HCT116 (cell line): ENCODE measurements around the gene RPLP1. TPM values are rescaled to one million over a fixed set of nuclear protein-coding genes. Genes with fewer than 3 reads are reported as not detected.

Experiments
- ATAC-seq: fragments of 200-7000 bp; cut with Tn5 transposase; 2 replicates; pipeline ENCODE4 v1.9.1; 2020; ENCODE audit warnings: mild to moderate bottlenecking, moderate library complexity
- BruUV-seq: library from RNA; stranded (reverse); fragments of 400-500 nt; replicated peaks from 2 replicates; lab custom pipeline; 2021; lab: Mats Ljungman, UMichigan
- CTCF ChIA-PET: fragments of 300-600 bp; sonication (Branson Sonifier 250); formaldehyde crosslinking; loops from one replicate; lab custom pipeline; 2021; ENCODE audit warnings: antibody characterized with exemption; lab: Charles Lee
- POLR2A ChIA-PET: fragments of 300-600, 350-600 bp; sonication (Branson Sonifier 250); formaldehyde crosslinking; loops from one replicate; lab custom pipeline; 2021; ENCODE audit warnings: antibody characterized with exemption; lab: Charles Lee
- RAD21 ChIA-PET, 2 experiments: fragments of 300-600 bp; sonication (Branson Sonifier 250); formaldehyde crosslinking; loops; one replicate each; lab custom pipeline; 2023; ENCODE audit warnings: low total read pairs in 2 of 2; ENCODE audit not compliant: uncharacterized antibody in 2 of 2, unreplicated experiment in 2 of 2, low non-redundant PET in 1 of 2; lab: Charles Lee
- DNase-seq: peaks from one replicate; pipeline ENCODE4 v3.0.0-alpha.2; 2010; ENCODE audit warnings: low read depth, low spot score
- H2AFZ ChIP-seq: fragments of 200-600 bp; shearing (Covaris generic), sonication (generic); 2 replicates; pipeline ENCODE4 v1.6.1; 2017; ENCODE audit warnings: low read depth, mixed run types, mixed read lengths, antibody characterized with exemption, low read length; ENCODE audit not compliant: poor library complexity, severe bottlenecking
- H3K27ac ChIP-seq: 2 replicates; pipeline ENCODE4 v1.5.1; 2012; ENCODE audit warnings: low read depth, low read length
- H3K27me3 ChIP-seq: fragments of 200-600 bp; sonication (generic); 2 replicates; pipeline ENCODE4 v1.6.1; 2016; ENCODE audit warnings: mixed run types, low read length, mixed read lengths; ENCODE audit not compliant: insufficient read depth
- H3K36me3 ChIP-seq, 2 experiments: fragments of 200-500 bp in 1 of 2; fragments of 200-600 bp in 1 of 2; sonication (Bioruptor generic) in 1 of 2; sonication (generic) in 1 of 2; 2 replicates each; pipeline versions ENCODE4 v1.5.1 to v1.6.1; 2014 to 2016; ENCODE audit warnings: low read length in 2 of 2, inconsistent platforms in 1 of 2, mixed read lengths in 1 of 2, mixed run types in 1 of 2; ENCODE audit not compliant: insufficient read depth in 2 of 2, control insufficient read depth in 1 of 2
- H3K4me1 ChIP-seq, 2 experiments: fragments of 200-600 bp in 1 of 2; sonication (generic) in 1 of 2; 2 replicates each; pipeline versions ENCODE4 v1.5.1 to v1.6.1; 2012 to 2017; ENCODE audit warnings: low read length in 2 of 2, inconsistent platforms in 1 of 2, mild to moderate bottlenecking in 1 of 2, mixed read lengths in 1 of 2, mixed run types in 1 of 2, moderate library complexity in 1 of 2; ENCODE audit not compliant: insufficient read depth in 2 of 2, control insufficient read depth in 1 of 2
- H3K4me2 ChIP-seq: fragments of 200-600 bp; sonication (generic); 2 replicates; pipeline ENCODE4 v1.6.1; 2017; ENCODE audit warnings: mixed run types, low read length, mixed read lengths
- H3K4me3 ChIP-seq, 2 experiments: fragments of 200-600 bp in 1 of 2; sonication (generic) in 1 of 2; replicated peaks in 1 of 2; 2 replicates each; pipeline ENCODE4 v1.5.1; 2011 to 2016; ENCODE audit warnings: low read length in 2 of 2, control low read depth in 1 of 2, low read depth in 1 of 2, mild to moderate bottlenecking in 1 of 2, mixed read lengths in 1 of 2, mixed run types in 1 of 2
- H3K79me2 ChIP-seq: fragments of 200-600 bp; sonication (generic); 2 replicates; pipeline ENCODE4 v1.6.1; 2017; ENCODE audit warnings: mild to moderate bottlenecking, mixed run types, low read length, moderate library complexity, mixed read lengths; ENCODE audit not compliant: insufficient read depth
- H3K9ac ChIP-seq: fragments of 200-600 bp; sonication (generic); 2 replicates; pipeline ENCODE4 v1.6.1; 2016; ENCODE audit warnings: low read length, mixed read lengths
- H3K9me2 ChIP-seq: fragments of 200-600 bp; sonication (generic), shearing (Covaris generic); 2 replicates; pipeline ENCODE4 v1.6.1; 2017; ENCODE audit warnings: mixed run types, mild to moderate bottlenecking, moderate library complexity; ENCODE audit not compliant: insufficient read depth
- H3K9me3 ChIP-seq, 2 experiments: fragments of 200-500 bp in 1 of 2; fragments of 200-600 bp in 1 of 2; sonication (Bioruptor generic) in 1 of 2; sonication (generic) in 1 of 2; 2 replicates each; pipeline ENCODE4 v1.6.1; 2014 to 2017; ENCODE audit warnings: low read length in 2 of 2, mixed read lengths in 2 of 2, inconsistent platforms in 1 of 2, low read depth in 1 of 2, mild to moderate bottlenecking in 1 of 2, mixed run types in 1 of 2, moderate library complexity in 1 of 2; ENCODE audit not compliant: control insufficient read depth in 1 of 2, insufficient read depth in 1 of 2
- H4K20me1 ChIP-seq: fragments of 200-600 bp; sonication (generic), shearing (Covaris generic); 2 replicates; pipeline ENCODE4 v1.6.1; 2017; ENCODE audit warnings: mixed run types, mild to moderate bottlenecking, moderate library complexity; ENCODE audit not compliant: insufficient read depth
- CBX3 ChIP-seq: IDR thresholded peaks from 2 replicates; pipeline ENCODE4 v1.6.1; 2012; ENCODE audit warnings: low read depth
- CEBPB ChIP-seq: IDR thresholded peaks from 2 replicates; pipeline ENCODE4 v1.6.1; 2012; ENCODE audit warnings: low read depth
- EGR1 ChIP-seq: IDR thresholded peaks from 2 replicates; pipeline ENCODE4 v1.6.1; 2012; ENCODE audit warnings: low read depth
- ELF1 ChIP-seq: IDR thresholded peaks from 2 replicates; pipeline ENCODE4 v1.6.1; 2012; ENCODE audit warnings: low read depth, borderline replicate concordance
- EZH2 ChIP-seq: fragments of 200-600 bp; sonication (generic); IDR thresholded peaks from 2 replicates; pipeline ENCODE4 v1.6.1; 2017; ENCODE audit warnings: antibody characterized with exemption, mixed run types
- EZH2phosphoT487 ChIP-seq: fragments of 200-600 bp; IDR thresholded peaks from 2 replicates; pipeline ENCODE4 v1.6.1; 2018; ENCODE audit warnings: antibody characterized with exemption, borderline replicate concordance
- JUND ChIP-seq: IDR thresholded peaks from 2 replicates; pipeline ENCODE4 v1.6.1; 2012
- POLR2A ChIP-seq: IDR thresholded peaks from 2 replicates; pipeline ENCODE4 v1.7.0; 2011; ENCODE audit warnings: borderline replicate concordance; ENCODE audit not compliant: insufficient read depth, insufficient read length; ENCODE audit errors: extremely low read depth
- POLR2AphosphoS5 ChIP-seq: IDR thresholded peaks from 2 replicates; pipeline ENCODE4 v1.6.1; 2011; ENCODE audit warnings: mild to moderate bottlenecking, low read depth, low read length, moderate library complexity
- RAD21 ChIP-seq: IDR thresholded peaks from 2 replicates; pipeline ENCODE4 v1.6.1; 2012; ENCODE audit warnings: low read depth, mild to moderate bottlenecking
- SIN3A ChIP-seq: IDR thresholded peaks from 2 replicates; pipeline ENCODE4 v1.6.1; 2012; ENCODE audit warnings: low read depth
- SRF ChIP-seq: IDR thresholded peaks from 2 replicates; pipeline ENCODE4 v1.6.1; 2012; ENCODE audit warnings: low read depth
- TCF7L2 ChIP-seq: IDR thresholded peaks from 2 replicates; pipeline ENCODE4 v1.7.0; 2011; ENCODE audit warnings: borderline replicate concordance, inconsistent platforms; ENCODE audit not compliant: insufficient read depth, insufficient read length; ENCODE audit errors: extremely low read depth
- ZFX ChIP-seq: fragments of 450-650 bp; IDR thresholded peaks from 2 replicates; pipeline ENCODE4 v1.6.1; 2017
- ZNF274 ChIP-seq: fragments of 200-500 bp; sonication (Bioruptor generic); IDR thresholded peaks from 2 replicates; pipeline ENCODE4 v1.6.1; 2014; ENCODE audit warnings: mild to moderate bottlenecking, low read depth, low read length, inconsistent platforms
- intact Hi-C: fragments of 100-400 bp; cut with micrococcal nuclease; formaldehyde crosslinking; loops from 2 replicates; pipeline ENCODE4 v1.10.0; 2022
- total RNA-seq: library from RNA; stranded (reverse); gene quantifications from one replicate; pipeline ENCODE4 v1.2.1, GENCODE V29; 2021; ENCODE audit not compliant: unreplicated experiment
- TF ChIP-seq, protein P1 (sequence below): IDR thresholded peaks from 2 replicates; pipeline ENCODE4 v1.6.1; 2012
- TF ChIP-seq, protein P2 (sequence below), 3 experiments: fragments of 200-600 bp in 1 of 3; sonication (generic) in 1 of 3; IDR thresholded peaks in 2 of 3; conservative IDR thresholded peaks in 1 of 3; 2 replicates each; pipeline ENCODE4 v1.5.1; 2012 to 2017; ENCODE audit warnings: low read depth in 2 of 3, low read length in 2 of 3, antibody characterized with exemption in 1 of 3, borderline replicate concordance in 1 of 3, control low read depth in 1 of 3, mild to moderate bottlenecking in 1 of 3, mixed read lengths in 1 of 3, mixed run types in 1 of 3, moderate library complexity in 1 of 3; ENCODE audit not compliant: insufficient read depth in 1 of 3
- TF ChIP-seq, protein P3 (sequence below): IDR thresholded peaks from 2 replicates; pipeline ENCODE4 v1.6.1; 2012
- TF ChIP-seq, protein P4 (sequence below): IDR thresholded peaks from 2 replicates; pipeline ENCODE4 v1.6.1; 2011; ENCODE audit warnings: mild to moderate bottlenecking, low read length, moderate library complexity; ENCODE audit not compliant: insufficient replicate concordance; ENCODE audit errors: extremely low read depth

RPLP1 gene
- total RNA-seq, 1 experiment from 2014 or later = 3,138 TPM

DNA sequence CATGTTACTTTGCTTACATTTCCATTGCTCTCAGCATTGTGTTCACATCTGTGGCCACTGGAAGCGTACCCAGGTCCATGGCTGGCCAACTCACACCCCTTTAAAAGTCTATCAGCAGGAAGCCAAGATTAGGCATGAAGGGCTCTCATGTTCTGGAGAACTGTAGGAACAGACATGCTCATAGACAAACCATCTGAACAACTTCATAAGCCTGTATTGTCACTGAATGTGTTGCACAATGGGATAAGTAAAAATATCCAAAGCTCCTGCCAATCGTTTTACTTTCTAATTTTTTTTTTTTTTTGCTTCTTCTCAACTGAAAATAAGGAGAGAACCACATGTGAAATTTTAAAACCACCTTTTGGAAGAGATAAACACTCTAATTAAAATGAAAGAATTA is 6.4 kb downstream of the RPLP1 start (continued):
- TF ChIP-seq, protein P1, sequence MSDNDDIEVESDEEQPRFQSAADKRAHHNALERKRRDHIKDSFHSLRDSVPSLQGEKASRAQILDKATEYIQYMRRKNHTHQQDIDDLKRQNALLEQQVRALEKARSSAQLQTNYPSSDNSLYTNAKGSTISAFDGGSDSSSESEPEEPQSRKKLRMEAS = no peak
- no peak for TF ChIP-seq CBX3
- TF ChIP-seq POLR2AphosphoS5 = no peak
- no peak for TF ChIP-seq TCF7L2
- no peak for TF ChIP-seq SIN3A
- no peak for TF ChIP-seq SRF
- TF ChIP-seq JUND = no peak
- TF ChIP-seq, protein P2, sequence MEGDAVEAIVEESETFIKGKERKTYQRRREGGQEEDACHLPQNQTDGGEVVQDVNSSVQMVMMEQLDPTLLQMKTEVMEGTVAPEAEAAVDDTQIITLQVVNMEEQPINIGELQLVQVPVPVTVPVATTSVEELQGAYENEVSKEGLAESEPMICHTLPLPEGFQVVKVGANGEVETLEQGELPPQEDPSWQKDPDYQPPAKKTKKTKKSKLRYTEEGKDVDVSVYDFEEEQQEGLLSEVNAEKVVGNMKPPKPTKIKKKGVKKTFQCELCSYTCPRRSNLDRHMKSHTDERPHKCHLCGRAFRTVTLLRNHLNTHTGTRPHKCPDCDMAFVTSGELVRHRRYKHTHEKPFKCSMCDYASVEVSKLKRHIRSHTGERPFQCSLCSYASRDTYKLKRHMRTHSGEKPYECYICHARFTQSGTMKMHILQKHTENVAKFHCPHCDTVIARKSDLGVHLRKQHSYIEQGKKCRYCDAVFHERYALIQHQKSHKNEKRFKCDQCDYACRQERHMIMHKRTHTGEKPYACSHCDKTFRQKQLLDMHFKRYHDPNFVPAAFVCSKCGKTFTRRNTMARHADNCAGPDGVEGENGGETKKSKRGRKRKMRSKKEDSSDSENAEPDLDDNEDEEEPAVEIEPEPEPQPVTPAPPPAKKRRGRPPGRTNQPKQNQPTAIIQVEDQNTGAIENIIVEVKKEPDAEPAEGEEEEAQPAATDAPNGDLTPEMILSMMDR (IDR thresholded peaks at IDR 0.05 in 2 of 3, conservative IDR thresholded peaks at IDR 0.05 in 1 of 3; ENCODE audit: borderline replicate concordance in 1 of 3, insufficient read depth in 1 of 3, low read depth in 2 of 3, low read length in 2 of 3) = no peak

DNA sequence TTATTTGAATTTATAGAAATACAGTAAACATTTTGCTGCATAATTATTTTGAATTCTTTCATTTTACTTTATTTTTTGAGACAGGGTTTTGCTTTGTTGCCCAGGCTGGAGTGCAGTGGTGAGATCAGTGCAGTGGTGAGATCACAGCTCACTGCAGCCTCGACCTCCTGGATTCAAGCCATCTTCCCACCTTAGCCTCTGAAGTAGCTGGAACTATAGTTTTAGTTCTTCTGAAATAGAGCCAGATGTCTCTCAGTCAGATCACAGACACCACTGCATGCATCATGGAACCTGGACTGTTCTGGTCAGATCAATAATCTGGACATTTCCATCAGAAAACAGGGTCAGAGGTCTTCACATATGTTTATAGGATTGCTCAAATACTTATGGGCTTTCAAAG is 7.9 kb downstream of the RPLP1 start:
- H2AFZ ChIP-seq = no peak overlapping the region
- ChIA-PET POLR2A (no interaction called here), CTCF (interaction anchor here (0.6 to 0.7 kb wide), 2 partner anchors 31 to 634 kb away, joined by 3 read pairs; no protein-coding TSS in a partner anchor), RAD21 (no interaction called here)
- peaks cover 8 to 13% of the 10 kb centered on the region in 2 experiments; a peak in 3 of 4 replicates for H3K36me3 ChIP-seq
- no peaks in the 10 kb centered on the region for H3K9me3 ChIP-seq
- H3K4me2 ChIP-seq = no peak overlapping the region
- no peaks in the 10 kb centered on the region for H3K9me2 ChIP-seq
- no peaks in the 10 kb centered on the region for H3K27me3 ChIP-seq
- DNase-seq (no peak), ATAC-seq (no peak)
- H3K79me2 ChIP-seq = peaks cover 7% of the 10 kb centered on the region; the same call in 1 of the 2 replicates
- peaks cover 10% of the 10 kb centered on the region; the same call in 1 of the 2 replicates for H4K20me1 ChIP-seq
- no peak overlapping the region for H3K4me3 ChIP-seq
- no TSS peak for BruUV-seq
- H3K27ac ChIP-seq = no peak overlapping the region
- H3K4me1 ChIP-seq = peaks cover 10 to 23% of the 10 kb centered on the region in 2 experiments
- H3K9ac ChIP-seq = no peak overlapping the region
- intact Hi-C loops = no loop called here
- no peak for TF ChIP-seq CEBPB
- TF ChIP-seq SRF = no peak
- TF ChIP-seq, protein P2 (IDR thresholded peaks at IDR 0.05 in 2 of 3, conservative IDR thresholded peaks at IDR 0.05 in 1 of 3; ENCODE audit: borderline replicate concordance in 1 of 3, insufficient read depth in 1 of 3, low read depth in 2 of 3, low read length in 2 of 3) = no peak
- no peak for TF ChIP-seq RAD21
- no peak for TF ChIP-seq POLR2A
- TF ChIP-seq, protein P3, sequence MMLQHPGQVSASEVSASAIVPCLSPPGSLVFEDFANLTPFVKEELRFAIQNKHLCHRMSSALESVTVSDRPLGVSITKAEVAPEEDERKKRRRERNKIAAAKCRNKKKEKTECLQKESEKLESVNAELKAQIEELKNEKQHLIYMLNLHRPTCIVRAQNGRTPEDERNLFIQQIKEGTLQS = no peak
- TF ChIP-seq EZH2phosphoT487 = no peak
- no peak for TF ChIP-seq ZFX
- no peak for TF ChIP-seq ZNF274
- TF ChIP-seq JUND = no peak
- TF ChIP-seq, protein P4, sequence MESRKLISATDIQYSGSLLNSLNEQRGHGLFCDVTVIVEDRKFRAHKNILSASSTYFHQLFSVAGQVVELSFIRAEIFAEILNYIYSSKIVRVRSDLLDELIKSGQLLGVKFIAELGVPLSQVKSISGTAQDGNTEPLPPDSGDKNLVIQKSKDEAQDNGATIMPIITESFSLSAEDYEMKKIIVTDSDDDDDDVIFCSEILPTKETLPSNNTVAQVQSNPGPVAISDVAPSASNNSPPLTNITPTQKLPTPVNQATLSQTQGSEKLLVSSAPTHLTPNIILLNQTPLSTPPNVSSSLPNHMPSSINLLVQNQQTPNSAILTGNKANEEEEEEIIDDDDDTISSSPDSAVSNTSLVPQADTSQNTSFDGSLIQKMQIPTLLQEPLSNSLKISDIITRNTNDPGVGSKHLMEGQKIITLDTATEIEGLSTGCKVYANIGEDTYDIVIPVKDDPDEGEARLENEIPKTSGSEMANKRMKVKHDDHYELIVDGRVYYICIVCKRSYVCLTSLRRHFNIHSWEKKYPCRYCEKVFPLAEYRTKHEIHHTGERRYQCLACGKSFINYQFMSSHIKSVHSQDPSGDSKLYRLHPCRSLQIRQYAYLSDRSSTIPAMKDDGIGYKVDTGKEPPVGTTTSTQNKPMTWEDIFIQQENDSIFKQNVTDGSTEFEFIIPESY = no peak
- no peak for TF ChIP-seq EZH2
- no peak for TF ChIP-seq ELF1
- TF ChIP-seq CBX3 = no peak
- no peak for TF ChIP-seq POLR2AphosphoS5
- no peak for TF ChIP-seq SIN3A
- no peak for TF ChIP-seq EGR1
